Progenitor cell of endocrine pancreas (in vitro differentiated cells): ENCODE measurements around the gene KCNJ9. TPM values are rescaled to one million over a fixed set of nuclear protein-coding genes. Genes with fewer than 3 reads are reported as not detected.

ENCODE experiments used
- DNase-seq: peaks from one replicate; pipeline ENCODE4 v3.0.0; 2021; ENCODE audit warnings: low spot score; ENCODE audit not compliant: unreplicated experiment
- H3K27ac Mint-ChIP-seq: 2 replicates; pipeline ENCODE4 v1.8.0; 2021; ENCODE audit warnings: mild to moderate bottlenecking, moderate library complexity, mixed read lengths
- H3K27me3 Mint-ChIP-seq: 2 replicates; pipeline ENCODE4 v1.8.0; 2021; ENCODE audit warnings: mixed read lengths
- H3K36me3 Mint-ChIP-seq: 2 replicates; pipeline ENCODE4 v1.8.0; 2022; ENCODE audit warnings: mixed read lengths; ENCODE audit not compliant: insufficient read depth
- H3K4me1 Mint-ChIP-seq: 2 replicates; pipeline ENCODE4 v1.8.0; 2021; ENCODE audit warnings: low read depth, mixed read lengths
- H3K4me3 Mint-ChIP-seq: 2 replicates; pipeline ENCODE4 v1.8.0; 2021; ENCODE audit warnings: low read depth, mild to moderate bottlenecking, moderate library complexity, mixed read lengths
- H3K9me3 Mint-ChIP-seq: 2 replicates; pipeline ENCODE4 v1.8.0; 2021; ENCODE audit warnings: low read depth, mixed read lengths
- CTCF ChIP-seq: fragments of 200-600 bp; sonication (generic); IDR thresholded peaks from one replicate; pipeline ENCODE4 v1.5.0; 2021; ENCODE audit warnings: antibody characterized with exemption, mild to moderate bottlenecking; ENCODE audit not compliant: unreplicated experiment
- total RNA-seq: library from RNA; stranded (reverse); gene quantifications from 2 replicates; pipeline ENCODE4 v1.2.1, GENCODE V29; 2021

Gene KCNJ9
- total RNA-seq, 1 donor from 2014 or later = not detected

- DNase-seq = no peak
- Mint-ChIP-seq H3K4me3 (no peak overlapping the region), H3K27me3 (no peaks in the 10 kb centered on the region), H3K27ac (no peak overlapping the region), H3K36me3 (peaks cover 5% of the 10 kb centered on the region), H3K9me3 (no peaks in the 10 kb centered on the region), H3K4me1 (peaks cover 8% of the 10 kb centered on the region)
- no peak for TF ChIP-seq CTCF
Measured at GRCh38 chr1:160093624-160094290, 12.4 kb downstream of the KCNJ9 start.

GRCh38 chr1:160094291-160094625 is 12.9 kb downstream of the KCNJ9 start:
- peaks cover under 1% of the 10 kb centered on the region for H3K27me3 Mint-ChIP-seq
- no peak for TF ChIP-seq CTCF
- peak overlapping the region; percentile 49 for H3K27ac Mint-ChIP-seq
- no peak overlapping the region for H3K4me3 Mint-ChIP-seq
- no peak for DNase-seq
- H3K9me3 Mint-ChIP-seq = no peaks in the 10 kb centered on the region
- peaks cover under 1% of the 10 kb centered on the region for H3K36me3 Mint-ChIP-seq
- peaks cover 11% of the 10 kb centered on the region for H3K4me1 Mint-ChIP-seq

GRCh38 chr1:160094806-160095205 is 13.5 kb downstream of the KCNJ9 start:
- no peak for DNase-seq
- peaks cover 14% of the 10 kb centered on the region for H3K4me1 Mint-ChIP-seq
- no peak overlapping the region for H3K4me3 Mint-ChIP-seq
- H3K36me3 Mint-ChIP-seq = no peaks in the 10 kb centered on the region
- H3K27me3 Mint-ChIP-seq = peaks cover 5% of the 10 kb centered on the region
- H3K9me3 Mint-ChIP-seq = no peaks in the 10 kb centered on the region
- TF ChIP-seq CTCF = no peak
- H3K27ac Mint-ChIP-seq = no peak overlapping the region

- Mint-ChIP-seq H3K36me3 (no peaks in the 10 kb centered on the region), H3K9me3 (no peaks in the 10 kb centered on the region), H3K27me3 (peaks cover 5% of the 10 kb centered on the region), H3K4me3 (peak overlapping the region; percentile 50), H3K4me1 (peaks cover 14% of the 10 kb centered on the region), H3K27ac (no peak overlapping the region)
- no peak for TF ChIP-seq CTCF
- no peak for DNase-seq
Measured at GRCh38 chr1:160095382-160096105, 14.2 kb downstream of the KCNJ9 start.

GRCh38 chr1:160096274-160097116 is 15.2 kb downstream of the KCNJ9 start:
- Mint-ChIP-seq H3K36me3 (no peaks in the 10 kb centered on the region), H3K9me3 (no peaks in the 10 kb centered on the region), H3K27me3 (peaks cover 5% of the 10 kb centered on the region), H3K4me1 (peaks cover 17% of the 10 kb centered on the region), H3K4me3 (peak overlapping the region; percentile 79), H3K27ac (no peak overlapping the region)
- no peak for DNase-seq
- TF ChIP-seq CTCF = no peak
